ENCODE data around the gene MAP4K1.
A peak's percentile ranks its signal among the peaks of the same experiment; 100 is the strongest.
"Not testable (repeated sequence)": the region's sequence is repeated elsewhere in the genome, so short reads cannot be mapped to it uniquely, and the experiment has no call there.

MAP4K1 gene

GRCh38 chr19:38619361-38620174 lies 1.8 kb upstream of the MAP4K1 start:
- no peak for DNase-seq

GRCh38 chr19:38618590-38619360 lies 1.0 kb upstream of the MAP4K1 start, which contains the start of gene EIF3K:
Gene EIF3K, plus strand, starts transcription at chr19:38619188. Its CDS starts 81 bp downstream, at chr19:38619269.
- DNase-seq, result peak; percentile 98 to 99

GRCh38 chr19:38617283-38617763 lies 430 bp downstream of the MAP4K1 start:
- peak; percentile 33 to 38 for DNase-seq

- no peak for DNase-seq
Measured at GRCh38 chr19:38616265-38616664, 1.5 kb downstream of the MAP4K1 start.

GRCh38 chr19:38615007-38615581 lies 2.7 kb downstream of the MAP4K1 start:
- DNase-seq, result no peak

GRCh38 chr19:38614289-38614688 lies 3.5 kb downstream of the MAP4K1 start:
- no peak for DNase-seq

- DNase-seq, result no peak
Measured at GRCh38 chr19:38606131-38606530, 11.6 kb downstream of the MAP4K1 start.

- not testable (repeated sequence) for DNase-seq
Measured at GRCh38 chr19:38602856-38603255, 14.9 kb downstream of the MAP4K1 start.

GRCh38 chr19:38599722-38600121 lies 18.0 kb downstream of the MAP4K1 start:
- DNase-seq, result no peak

GRCh38 chr19:38597075-38597474 lies 20.7 kb downstream of the MAP4K1 start:
- DNase-seq, result peak in 1 of 2 donors; percentile 11

GRCh38 chr19:38596057-38596981 lies 21.4 kb downstream of the MAP4K1 start:
- DNase-seq, result peak; percentile 37 to 58

GRCh38 chr19:38592940-38593339 lies 24.8 kb downstream of the MAP4K1 start:
- no peak for DNase-seq

GRCh38 chr19:38588041-38588440 lies 29.7 kb downstream of the MAP4K1 start:
- DNase-seq, result no peak

GRCh38 chr19:38587562-38587961 lies 30.2 kb downstream of the MAP4K1 start:
- no peak for DNase-seq

GRCh38 chr19:38583985-38584305 lies 33.8 kb downstream of the MAP4K1 start:
- DNase-seq, result no peak

GRCh38 chr19:38583219-38583984 lies 34.4 kb downstream of the MAP4K1 start:
- no peak for DNase-seq

GRCh38 chr19:38580080-38580479 lies 37.7 kb downstream of the MAP4K1 start:
- DNase-seq, result no peak

- DNase-seq, result not testable (repeated sequence)
Measured at GRCh38 chr19:38579304-38579703, 38.4 kb downstream of the MAP4K1 start.

GRCh38 chr19:38577826-38578225 lies 39.9 kb downstream of the MAP4K1 start:
- DNase-seq, result no peak

GRCh38 chr19:38571682-38572081 lies 46.1 kb downstream of the MAP4K1 start:
- DNase-seq, result no peak

GRCh38 chr19:38569368-38569983 lies 48.3 kb downstream of the MAP4K1 start:
- DNase-seq, result no peak
